SK-MEL-5 (cell line): Measurements from ENCODE around the gene CEP112. TPM values are rescaled to one million over a fixed set of nuclear protein-coding genes. Genes with fewer than 3 reads are reported as not detected.

Experiments used
- DNase-seq: peaks from one replicate; pipeline ENCODE4 v3.0.0-alpha.2; 2016; ENCODE audit warnings: low read depth, low spot score
- in situ Hi-C: cut with HindIII; loops from 2 replicates; pipeline ENCODE4 v1.10.0; 2016; ENCODE audit warnings: low sequenced_read_pairs, high pct_unique_total_duplicates, low pct_unique_long_range_greater_than_20kb
- polyA plus RNA-seq, 2 experiments: library from polyadenylated mRNA; depleted of rRNA; stranded (reverse); fragments of >200 nt; gene quantifications; 2 replicates each; pipeline ENCODE4 v1.2.3, GENCODE V29; 2015
- total RNA-seq: library from RNA; depleted of rRNA; stranded (reverse); fragments of >200 nt; shearing (Covaris generic); gene quantifications from 2 replicates; pipeline ENCODE4 v1.2.3, GENCODE V29; 2014; rRNA removed

The CEP112 gene
- 3.0 and 6.7 TPM in 2 replicates for total RNA-seq
- polyA plus RNA-seq (2015; cell fraction: cytosol; rRNA removed), result 5.1 and 7.9 TPM in 2 replicates
- 7.6 and 11.2 TPM in 2 replicates for polyA plus RNA-seq (2015; cell fraction: nucleus; rRNA removed)

DNA sequence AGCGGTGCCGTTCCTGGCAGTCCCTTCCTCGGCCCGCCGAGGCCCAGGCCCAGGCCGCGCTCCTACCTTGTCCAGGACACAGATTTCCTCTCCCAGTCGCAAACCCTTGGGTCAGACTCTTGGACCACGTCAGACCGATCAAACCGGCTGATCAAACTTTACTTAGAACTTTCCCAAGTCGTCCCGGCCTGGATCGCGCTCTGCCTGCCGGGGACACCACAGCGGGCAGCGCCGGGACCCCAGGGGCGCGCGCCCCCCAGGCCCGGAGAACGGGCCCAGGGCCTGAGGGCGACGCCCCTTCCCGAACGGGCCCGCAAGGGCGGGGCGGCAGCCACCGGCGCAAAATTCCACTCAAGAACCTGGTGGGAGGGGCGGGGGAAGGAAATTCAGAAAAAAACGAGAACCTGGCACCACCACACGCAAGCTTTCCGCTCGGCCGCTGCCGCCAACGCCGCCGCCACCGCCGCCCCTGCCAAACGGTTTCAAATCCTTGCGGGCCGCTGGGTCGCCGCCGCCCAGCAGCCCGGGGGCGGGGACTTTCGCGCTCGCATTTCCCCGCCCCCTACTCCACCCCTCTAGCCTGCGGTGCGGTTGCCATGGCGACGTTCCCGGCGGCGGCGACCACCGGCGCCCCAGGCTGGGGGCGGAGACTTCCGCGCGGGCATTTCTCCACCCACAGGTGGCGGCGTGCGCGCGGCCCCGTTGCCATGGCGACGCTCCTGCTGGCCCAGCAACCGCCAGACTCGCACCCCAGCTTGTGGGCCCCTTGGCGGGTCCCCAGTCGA lies at the start of gene CEP112:
TSS of gene CEP112 (minus strand) at position 541 of the 785 bp plus-strand sequence.
- in situ Hi-C loops, result no loop called here

DNA sequence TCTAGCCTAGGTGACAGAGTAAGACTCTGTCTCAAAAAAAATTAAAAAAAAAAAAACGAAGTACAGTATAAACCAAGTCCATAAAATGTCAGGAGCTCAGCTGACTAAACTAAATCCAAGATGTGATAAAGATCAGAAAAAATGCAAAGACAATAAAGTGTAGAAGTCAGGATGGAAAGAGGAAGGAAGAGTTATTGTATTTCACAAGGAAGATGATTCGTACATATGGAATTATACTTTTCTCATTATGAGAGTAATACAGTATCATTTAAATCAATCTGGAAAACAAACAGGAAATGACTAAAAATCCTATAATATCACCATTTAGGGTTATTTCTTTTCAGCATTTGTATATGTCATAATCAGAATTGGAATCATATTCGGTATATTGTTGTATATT lies 48.7 kb upstream of the CEP112 start:
- in situ Hi-C loops, result no loop called here

More for the DNA sequence above, at the start of gene CEP112:
- peak; percentile 56 for DNase-seq

DNA sequence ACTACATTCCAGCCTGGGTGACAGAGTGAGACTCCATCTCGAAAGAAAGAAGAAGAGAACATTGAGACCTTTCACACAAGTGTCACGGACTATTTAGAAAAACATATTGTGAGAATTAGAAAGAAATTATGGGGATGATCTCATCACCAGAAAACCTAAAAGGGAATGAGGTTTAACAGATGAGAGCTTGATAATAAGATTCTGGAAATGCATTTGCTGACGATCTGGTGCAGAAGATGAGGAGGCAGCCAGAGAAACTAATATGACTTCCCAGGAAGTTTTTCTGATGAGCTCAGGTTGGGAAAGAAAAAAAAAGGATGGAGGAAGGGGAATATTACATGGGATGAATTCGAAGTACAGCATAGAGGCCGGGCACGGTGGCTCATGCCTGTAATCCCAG lies 48.1 kb upstream of the CEP112 start:
- in situ Hi-C loops, result no loop called here

More for the DNA sequence above, 48.7 kb upstream of the CEP112 start:
- DNase-seq, result no peak

DNA sequence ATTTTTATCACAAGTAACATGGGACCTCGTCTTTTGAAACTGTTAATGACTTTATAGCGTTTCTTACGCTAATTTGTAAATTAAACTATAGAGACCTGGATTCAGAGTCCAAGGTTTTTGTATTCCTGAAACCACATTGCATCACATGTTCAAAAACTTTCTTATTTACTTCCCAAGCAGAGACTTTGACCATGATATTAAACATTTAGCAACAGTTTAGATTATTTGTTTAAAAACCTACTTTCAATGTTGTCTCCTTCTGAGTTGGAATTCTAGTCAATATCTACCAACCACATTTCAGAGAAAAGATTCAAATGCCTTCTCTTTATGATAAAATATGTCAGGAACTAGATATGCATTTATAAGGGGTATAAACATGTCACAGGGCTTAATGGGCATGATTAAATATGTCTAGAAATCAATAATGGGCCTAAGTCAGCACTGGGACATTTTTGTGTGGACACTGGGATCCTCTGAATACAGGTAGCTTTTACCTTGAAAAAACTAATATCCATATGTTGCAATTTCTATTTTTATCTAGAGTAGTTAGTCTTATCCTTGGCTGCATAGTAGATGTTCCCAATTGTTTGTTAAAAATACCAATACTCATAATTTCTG lies 43.6 kb upstream of the CEP112 start:
- in situ Hi-C loops, result no loop called here
- DNase-seq, result no peak

More for the DNA sequence above, 48.1 kb upstream of the CEP112 start:
- DNase-seq, result no peak

DNA sequence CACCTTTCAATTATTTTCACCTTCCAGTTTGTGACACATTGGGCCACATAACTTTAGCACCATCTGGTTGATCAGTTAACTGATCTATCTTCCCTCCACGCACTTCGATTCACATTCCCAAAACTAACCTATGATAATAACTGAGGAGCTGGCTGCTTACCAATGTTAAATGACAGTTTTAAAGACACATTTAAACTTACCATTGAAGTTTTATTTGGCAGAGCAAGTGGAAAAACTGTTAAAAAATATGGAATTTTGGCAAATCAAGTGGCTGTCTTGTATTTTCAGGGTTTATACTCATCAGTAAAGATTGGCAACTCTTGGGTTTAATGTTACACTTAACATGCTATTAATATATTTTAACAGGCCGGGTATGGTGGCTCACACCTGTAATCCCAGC lies 42.7 kb upstream of the CEP112 start:
- in situ Hi-C loops, result no loop called here
- no peak for DNase-seq

DNA sequence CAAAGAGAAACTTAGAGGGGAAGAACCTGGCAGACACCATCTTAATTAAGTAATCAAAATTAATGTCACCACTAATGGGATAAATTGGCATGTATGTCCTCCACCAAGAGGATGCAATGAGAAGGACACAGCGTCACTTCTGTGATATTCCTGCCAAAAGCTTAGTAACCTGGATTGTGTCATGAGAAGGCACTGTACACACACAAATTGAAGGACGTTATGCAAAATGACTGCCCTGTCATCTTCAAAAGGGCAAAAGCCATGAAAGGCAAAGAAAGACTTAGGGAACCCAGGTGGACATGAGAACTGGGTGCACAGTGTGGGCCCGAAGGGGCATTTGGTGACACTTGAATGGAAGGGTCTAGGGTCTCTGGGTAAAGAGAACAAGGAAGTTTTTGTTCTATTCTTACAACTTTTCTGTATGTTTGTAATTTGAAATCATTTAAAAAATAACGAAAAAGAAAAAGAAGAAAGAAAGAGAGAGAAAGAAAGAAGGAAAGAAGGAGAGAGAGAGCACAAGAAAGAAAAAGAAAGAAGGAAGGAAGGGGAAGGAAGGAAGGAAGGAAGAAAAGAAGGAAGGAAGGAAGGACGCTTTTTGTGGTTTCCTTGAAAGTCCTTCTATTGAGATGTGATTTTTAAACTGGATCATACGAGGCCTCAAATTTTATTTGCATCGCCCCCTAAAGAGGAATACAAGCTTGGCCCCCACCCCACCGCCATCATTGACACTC lies 41.3 kb upstream of the CEP112 start:
- in situ Hi-C loops, result no loop called here
- DNase-seq, result no peak

DNA sequence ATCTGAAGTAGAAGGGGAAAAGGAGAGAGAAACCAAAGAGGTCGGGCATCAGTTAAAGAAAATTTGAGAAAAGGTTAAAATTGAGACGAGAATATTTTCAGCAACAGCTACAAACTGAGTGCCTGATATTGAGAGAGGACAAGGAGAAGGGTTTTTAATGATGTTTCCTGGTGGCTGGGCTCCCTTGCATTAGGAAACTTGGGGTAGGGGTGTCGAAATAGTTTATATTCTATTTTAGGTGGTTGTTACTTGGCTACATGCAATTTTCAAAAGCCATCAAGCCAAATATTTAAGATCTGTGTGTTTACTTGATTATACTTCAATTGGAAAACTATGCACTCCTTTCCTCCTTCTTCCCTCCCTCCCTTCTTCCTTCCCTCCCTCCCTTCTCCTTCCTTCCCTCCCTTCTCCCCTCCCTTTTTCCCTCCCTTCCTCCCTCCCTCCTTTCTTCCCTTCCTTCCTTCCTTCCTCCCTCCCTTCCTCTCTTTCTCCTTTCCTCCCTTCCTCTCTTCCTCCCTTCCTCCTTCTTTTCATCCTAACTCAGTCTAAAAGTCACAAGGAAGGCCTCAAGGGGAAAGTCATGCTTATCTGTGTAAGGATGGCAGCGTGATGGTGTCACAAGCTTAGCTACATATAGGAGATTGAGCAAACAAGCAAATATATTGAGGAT lies 39.1 kb upstream of the CEP112 start:
- in situ Hi-C loops, result no loop called here
- DNase-seq, result peak; percentile 48

DNA sequence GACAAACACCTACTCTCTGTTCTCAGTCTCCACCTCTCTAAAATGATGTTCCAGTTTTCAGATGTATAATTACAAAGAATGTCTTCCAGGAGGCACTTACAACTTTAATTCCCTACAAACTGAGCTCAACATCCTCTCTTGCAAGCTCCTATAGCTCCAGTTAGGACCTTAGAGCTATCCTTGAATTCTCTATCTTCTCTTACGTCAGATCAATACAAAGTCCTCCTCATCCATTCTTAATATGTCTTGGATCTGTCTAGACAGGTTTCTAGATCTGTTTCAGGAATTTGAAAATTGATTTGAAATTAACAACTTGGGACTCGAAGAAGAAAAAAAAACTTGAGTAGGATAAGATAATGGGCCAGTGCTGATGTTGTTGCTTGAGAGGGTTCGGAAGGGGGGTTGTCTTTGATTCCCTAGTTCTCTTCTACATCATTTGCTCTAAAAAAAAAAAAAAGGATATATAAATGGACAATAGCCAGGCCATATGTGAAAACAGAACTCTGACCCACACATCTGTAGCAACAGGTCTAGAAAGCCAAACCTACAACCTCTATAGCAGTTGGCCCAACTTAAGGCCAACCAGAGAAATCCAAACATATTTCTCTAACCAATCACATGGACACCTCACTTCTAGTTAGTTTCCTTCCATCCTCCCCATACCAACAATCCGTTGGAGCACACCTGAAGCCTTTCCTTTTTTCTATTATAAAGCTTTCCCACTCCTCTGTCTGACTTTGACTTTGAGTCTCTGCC lies 38.0 kb upstream of the CEP112 start:
- in situ Hi-C loops, result no loop called here
- no peak for DNase-seq

DNA sequence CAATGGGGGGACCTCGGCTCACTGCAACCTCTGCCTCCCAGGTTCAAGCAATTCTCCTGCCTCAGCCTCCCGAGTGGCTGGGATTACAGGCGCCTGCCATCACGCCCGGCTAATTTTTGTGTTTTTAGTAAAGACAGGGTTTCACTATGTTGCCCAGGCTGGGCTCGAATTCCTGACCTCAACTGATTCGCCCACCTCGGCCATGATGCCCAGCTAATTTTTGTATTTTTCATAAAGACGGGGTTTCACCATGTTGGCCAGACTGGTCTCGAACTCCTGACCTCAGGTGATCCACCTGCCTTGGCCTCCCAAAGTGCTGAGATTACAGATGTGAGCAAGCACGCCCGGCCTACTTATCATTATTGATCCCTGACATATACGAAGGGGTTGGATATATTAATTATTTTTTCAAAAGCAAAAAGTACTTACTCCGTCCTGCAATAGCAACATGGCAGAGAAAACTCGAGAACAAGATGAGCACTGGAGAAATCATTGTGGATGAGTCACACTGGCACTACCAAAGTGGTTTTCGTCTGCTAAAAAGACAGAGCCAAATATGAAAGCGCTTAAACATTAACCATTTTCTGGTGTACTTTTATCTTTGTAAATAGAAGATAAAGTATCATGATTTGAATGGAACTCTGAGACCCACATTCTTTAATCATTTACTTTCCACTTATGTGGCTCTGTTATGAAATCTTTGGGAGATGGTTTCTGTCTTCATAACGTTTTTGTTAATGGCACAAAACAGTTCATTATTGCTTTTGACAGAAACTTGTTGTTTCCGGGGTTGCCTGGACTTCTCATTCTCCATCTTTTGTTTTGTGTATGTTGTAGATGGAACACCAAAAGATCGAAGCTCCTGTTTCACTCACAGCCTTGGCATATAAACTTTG lies 37.2 kb upstream of the CEP112 start, which contains the start of gene APOH:
TSS of gene APOH (minus strand) at position 529 of the 896 bp plus-strand sequence. CDS start at position 493, 36 bp downstream.
- no peak for DNase-seq
- in situ Hi-C loops, result no loop called here

DNA sequence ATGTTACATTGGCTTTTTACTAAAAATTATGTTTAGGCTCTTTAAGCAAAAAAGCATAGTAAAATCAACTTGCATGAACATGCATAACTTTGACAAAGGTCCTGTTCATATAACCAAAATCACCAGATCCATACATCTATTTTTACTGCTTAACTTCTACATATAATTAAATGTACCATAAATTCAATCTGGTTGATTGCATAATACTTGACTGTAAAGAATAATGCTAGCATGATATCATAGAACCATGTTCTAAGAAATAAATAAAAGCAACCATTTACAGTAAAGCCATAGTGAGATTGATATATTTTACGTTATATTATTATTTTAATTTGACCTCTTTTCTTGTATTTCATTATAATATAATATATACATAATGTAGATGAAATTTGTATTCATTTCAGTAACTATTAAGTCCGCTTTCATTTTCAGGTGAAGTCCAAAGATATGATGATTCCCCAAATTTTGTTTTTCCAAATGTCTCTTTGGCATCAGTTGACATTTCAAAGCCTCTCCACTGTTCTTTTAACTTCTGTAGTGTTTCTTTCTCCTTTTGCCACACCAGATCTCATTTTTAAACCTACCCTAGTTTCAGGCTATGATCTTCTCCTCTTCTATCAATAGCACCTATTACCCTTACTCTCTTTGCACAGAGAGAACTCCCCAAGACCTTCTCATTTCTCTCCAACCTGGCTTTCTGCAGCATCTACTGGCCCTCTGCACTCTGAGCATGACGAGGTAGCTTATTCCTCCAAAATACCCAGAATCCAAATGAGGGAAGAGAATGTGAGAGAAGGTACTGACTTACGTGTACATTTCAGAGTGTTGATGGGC lies 35.5 kb upstream of the CEP112 start:
- DNase-seq, result no peak
- in situ Hi-C loops, result no loop called here

DNA sequence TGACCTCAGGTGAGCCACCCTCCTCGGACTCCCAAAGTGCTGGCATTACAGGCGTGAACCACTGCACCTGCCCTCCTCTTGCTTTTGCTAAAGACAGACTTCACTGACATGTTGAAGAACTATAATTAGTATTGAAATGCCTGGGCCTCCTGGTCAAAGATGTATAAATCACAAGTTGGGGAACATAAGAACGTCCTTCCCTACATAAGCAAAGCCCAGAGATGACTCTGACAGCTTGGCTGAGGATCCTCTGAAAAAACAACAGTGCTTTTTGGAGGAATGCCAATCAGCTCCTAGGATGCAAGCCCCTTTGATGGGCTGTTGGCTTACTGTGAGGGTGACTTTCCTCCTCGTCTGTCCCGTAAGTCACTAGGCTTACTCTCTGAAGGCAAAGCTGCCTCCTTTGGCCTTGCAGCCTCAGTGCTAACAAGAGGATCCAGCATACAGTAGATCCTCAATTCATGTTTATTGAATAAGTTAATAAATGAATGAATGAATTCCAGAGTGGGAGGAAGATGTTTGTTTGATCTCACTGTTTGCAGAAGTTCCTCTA lies 30.9 kb upstream of the CEP112 start:
- DNase-seq, result no peak
- in situ Hi-C loops, result no loop called here

DNA sequence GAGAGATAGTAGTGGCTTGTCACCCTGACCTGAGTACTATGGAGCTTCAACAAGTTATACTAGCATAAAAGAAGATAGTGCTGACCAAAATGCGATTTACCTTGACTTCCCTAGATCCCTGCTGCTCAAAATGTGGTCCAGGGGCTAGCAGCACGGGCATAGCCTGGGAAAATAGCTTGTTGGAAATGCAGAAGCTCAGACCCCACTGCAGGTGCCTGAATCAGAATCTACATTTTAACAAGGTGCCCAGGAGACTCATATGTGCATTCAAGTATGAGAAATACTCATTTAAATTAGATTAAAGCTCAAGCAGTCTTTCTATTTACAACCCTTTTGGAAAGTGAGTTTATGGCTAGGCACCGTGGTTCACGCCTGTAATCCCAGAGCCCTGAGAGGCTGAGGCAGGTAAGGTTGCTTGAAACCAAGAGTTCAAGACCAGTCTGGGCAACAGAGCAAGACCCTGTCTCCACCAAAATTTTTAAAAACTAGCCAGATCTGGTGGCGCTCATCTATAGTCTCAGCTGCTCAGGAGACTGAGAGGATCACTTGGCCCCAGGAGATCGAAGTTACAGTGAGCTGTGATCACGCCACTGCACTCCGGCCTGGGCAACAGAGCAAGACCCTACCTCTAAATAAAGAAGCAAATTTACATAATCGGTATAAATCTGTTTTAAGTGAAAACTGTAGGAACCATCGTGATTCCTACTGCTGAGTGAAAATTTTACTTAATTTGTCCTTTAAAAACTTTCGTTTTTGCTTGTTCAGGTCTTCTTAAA lies 30.0 kb upstream of the CEP112 start:
- in situ Hi-C loops, result no loop called here
- DNase-seq, result no peak

DNA sequence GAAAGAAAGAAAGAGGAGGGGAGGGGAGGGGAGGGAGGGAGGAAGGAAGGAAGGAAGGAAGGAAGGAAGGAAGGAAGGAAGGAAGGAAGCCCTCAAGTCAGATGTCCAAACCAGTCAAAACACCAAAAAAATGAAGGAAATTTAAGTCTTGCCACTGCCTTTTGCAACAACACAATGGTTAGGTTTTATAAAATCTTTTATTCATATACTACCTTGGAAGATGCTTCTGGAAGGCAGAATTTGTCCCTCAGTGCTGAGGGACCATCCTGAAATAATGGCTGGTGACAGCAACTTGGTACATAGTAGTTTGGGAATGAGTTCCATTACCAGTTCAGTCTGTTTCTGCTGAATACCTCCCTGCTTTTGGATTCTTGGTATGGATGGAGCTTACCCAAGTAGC lies 29.4 kb upstream of the CEP112 start:
- in situ Hi-C loops, result no loop called here
- no peak for DNase-seq

DNA sequence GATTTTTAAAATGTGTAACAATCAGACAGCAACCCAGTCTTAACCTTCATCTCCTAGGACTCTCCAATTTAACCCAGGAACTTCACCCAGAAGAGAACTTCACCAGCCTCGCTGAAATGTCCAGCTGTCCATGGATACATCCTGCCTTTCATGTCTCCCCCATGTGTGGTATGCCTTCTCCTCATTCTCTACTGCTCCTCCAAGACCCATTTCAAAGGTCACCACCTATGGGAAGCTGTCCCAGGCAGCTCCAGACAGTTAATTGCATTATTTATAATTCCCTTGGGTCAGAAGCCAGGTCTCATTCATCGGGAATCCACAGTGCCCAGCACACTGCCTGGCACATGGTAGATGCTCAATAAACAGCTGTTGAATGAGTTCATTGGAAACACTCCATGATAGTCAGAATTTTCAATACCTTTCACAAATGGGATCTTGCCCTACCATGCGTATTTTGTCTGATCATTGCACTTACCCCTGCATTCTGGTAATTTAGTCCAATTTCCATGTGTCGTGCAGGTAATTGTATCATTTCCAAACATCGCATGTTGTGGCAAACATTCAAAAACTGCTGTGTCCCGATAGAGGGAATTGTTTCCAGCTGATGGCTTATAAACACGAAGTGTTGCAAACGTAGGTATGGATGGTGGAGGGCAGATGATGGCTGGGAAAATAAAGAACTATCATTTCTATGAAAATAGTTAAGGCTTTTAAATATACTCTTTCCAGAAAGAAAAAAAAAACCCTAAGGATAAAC lies 28.3 kb upstream of the CEP112 start:
- no peak for DNase-seq
- in situ Hi-C loops, result no loop called here
